Activated CD4-positive, CD25-positive, alpha-beta regulatory T cell treated with anti-CD3 and anti-CD28 coated beads, Interleukin-2, amount 50 U/mL, for 16 hours (primary cell): ENCODE measurements around the gene VSTM4.

Experiments
- DNase-seq: peaks from one replicate; pipeline ENCODE4 v3.0.0-alpha.2; 2020; ENCODE audit warnings: low read depth, low spot score

The VSTM4 gene

GRCh38 chr10:49115015-49115795, at the start of gene VSTM4:
VSTM4 (minus strand) TSS chr10:49115522; CDS start chr10:49115485, 37 bp downstream.
- DNase-seq: no peak

GRCh38 chr10:49164559-49165188, 49.4 kb upstream of the VSTM4 start:
- DNase-seq: no peak

- DNase-seq: no peak
Measured at GRCh38 chr10:49163741-49164140, 48.4 kb upstream of the VSTM4 start.

GRCh38 chr10:49162761-49163310, 47.5 kb upstream of the VSTM4 start:
- DNase-seq: no peak

- DNase-seq: no peak
Measured at GRCh38 chr10:49162063-49162462, 46.7 kb upstream of the VSTM4 start.

- DNase-seq: no peak
Measured at GRCh38 chr10:49161411-49161997, 46.2 kb upstream of the VSTM4 start.

GRCh38 chr10:49160814-49161213, 45.5 kb upstream of the VSTM4 start:
- DNase-seq: no peak

GRCh38 chr10:49160110-49160509, 44.8 kb upstream of the VSTM4 start:
- DNase-seq: no peak

GRCh38 chr10:49158915-49159314, 43.6 kb upstream of the VSTM4 start:
- no peak for DNase-seq

- DNase-seq: no peak
Measured at GRCh38 chr10:49158404-49158803, 43.1 kb upstream of the VSTM4 start.

- DNase-seq: no peak
Measured at GRCh38 chr10:49157229-49157628, 41.9 kb upstream of the VSTM4 start.

GRCh38 chr10:49154641-49155040, 39.3 kb upstream of the VSTM4 start:
- no peak for DNase-seq

GRCh38 chr10:49153971-49154370, 38.6 kb upstream of the VSTM4 start:
- DNase-seq: no peak

GRCh38 chr10:49153115-49153514, 37.8 kb upstream of the VSTM4 start:
- DNase-seq: no peak

- DNase-seq: no peak
Measured at GRCh38 chr10:49152663-49153062, 37.3 kb upstream of the VSTM4 start.

- no peak for DNase-seq
Measured at GRCh38 chr10:49152037-49152436, 36.7 kb upstream of the VSTM4 start.

- no peak for DNase-seq
Measured at GRCh38 chr10:49151481-49151880, 36.2 kb upstream of the VSTM4 start.

- no peak for DNase-seq
Measured at GRCh38 chr10:49151025-49151445, 35.7 kb upstream of the VSTM4 start.

- DNase-seq: no peak
Measured at GRCh38 chr10:49150426-49150825, 35.1 kb upstream of the VSTM4 start.

GRCh38 chr10:49149881-49150280, 34.6 kb upstream of the VSTM4 start:
- no peak for DNase-seq

- no peak for DNase-seq
Measured at GRCh38 chr10:49144058-49144720, 28.9 kb upstream of the VSTM4 start.

- DNase-seq: no peak
Measured at GRCh38 chr10:49143249-49143648, 27.9 kb upstream of the VSTM4 start.
